GM21367 (cell line): ENCODE data around the gene ATP11C.
A peak's percentile ranks its signal among the peaks of the same experiment; 100 is the strongest.
"Not testable (repeated sequence)": the region's sequence is repeated elsewhere in the genome, so short reads cannot be mapped to it uniquely, and the experiment has no call there.

Experiments
- ATAC-seq: cut with Tn5 transposase; IDR thresholded peaks from one replicate; pipeline ENCODE4 v1.9.1; 2021; ENCODE audit not compliant: unreplicated experiment

The ATP11C gene

DNA sequence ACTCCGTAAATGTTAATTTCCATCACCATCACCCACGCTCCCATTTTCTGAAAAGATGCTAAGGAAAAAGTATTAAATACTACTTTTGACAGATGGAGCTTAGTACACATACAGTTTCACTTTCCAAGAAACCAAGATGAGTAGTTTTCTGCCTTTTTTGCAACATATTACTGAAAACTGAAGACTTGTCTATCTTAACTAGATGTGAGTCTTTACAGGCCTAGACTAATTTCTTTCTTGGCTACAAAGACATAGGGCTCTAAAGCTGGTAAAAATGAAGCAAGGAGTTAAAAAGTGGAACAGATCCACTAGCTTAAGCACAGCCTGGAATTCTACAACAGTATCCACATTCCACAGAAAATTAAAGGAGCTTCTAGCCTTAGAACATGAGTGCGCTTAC lies 68.2 kb downstream of the ATP11C start:
- no peak for ATAC-seq

DNA sequence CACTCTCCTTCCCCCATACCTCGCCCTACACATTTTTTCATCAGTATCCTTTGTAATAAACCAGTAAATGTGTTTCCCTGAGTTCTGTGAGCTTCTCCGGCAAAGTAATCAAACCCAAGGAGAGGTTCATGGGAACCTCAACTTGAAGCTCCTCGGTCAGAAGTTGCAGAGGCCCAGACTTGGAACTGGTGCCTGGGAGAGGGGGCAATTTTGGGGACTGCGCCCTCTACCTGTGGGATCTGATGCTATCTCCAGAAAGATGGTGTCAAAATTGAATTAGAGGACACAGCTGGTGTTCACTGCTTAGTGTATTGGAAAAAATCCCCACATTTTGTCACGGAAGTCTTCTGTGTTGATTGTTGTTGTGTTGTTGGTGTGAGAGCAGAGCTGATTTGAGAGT lies 70.6 kb downstream of the ATP11C start:
- no peak for ATAC-seq

DNA sequence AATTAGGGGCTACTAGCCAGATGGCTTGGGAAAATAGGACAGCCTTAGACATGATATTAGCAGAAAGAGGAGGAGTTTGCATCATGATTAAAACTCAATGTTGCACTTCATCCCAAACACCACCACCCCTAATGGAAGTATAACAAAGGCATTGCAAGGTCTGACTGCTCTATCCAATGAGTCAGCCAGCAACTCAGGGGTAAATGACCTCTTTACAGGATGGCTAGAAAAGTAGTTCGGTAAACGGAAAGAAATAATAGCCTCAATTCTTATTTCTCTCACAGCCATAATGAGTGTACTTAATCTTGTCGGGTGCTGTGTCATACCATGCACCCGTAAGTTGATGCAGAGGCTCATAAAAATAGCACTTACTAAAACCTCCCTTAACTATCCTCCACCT lies 76.0 kb downstream of the ATP11C start:
- ATAC-seq: not testable (repeated sequence)

- no peak for ATAC-seq
Observed at GRCh38 chrX:139851730-139852129, 81.1 kb downstream of the ATP11C start.

GRCh38 chrX:139850968-139851367 lies 81.9 kb downstream of the ATP11C start:
- no peak for ATAC-seq

DNA sequence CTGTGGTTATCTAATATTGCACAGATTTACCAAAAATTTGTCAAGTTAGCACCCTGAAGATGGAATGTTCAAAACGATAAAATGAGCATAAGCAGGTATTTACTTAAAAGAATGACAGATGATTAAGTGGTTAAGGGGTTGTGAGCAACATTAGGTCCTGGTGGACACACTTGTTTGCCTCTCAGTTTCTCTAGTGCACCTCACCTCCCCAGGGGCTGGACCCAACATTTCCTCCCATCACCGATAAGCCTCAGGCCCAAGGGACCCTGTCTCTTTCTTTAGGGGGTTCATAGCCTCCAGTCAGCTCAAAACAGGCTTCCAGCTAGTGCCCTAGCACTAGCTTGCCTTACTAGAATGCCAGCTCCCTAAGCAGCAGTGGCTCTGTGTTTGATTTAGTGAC lies 88.0 kb downstream of the ATP11C start:
- ATAC-seq: no peak

DNA sequence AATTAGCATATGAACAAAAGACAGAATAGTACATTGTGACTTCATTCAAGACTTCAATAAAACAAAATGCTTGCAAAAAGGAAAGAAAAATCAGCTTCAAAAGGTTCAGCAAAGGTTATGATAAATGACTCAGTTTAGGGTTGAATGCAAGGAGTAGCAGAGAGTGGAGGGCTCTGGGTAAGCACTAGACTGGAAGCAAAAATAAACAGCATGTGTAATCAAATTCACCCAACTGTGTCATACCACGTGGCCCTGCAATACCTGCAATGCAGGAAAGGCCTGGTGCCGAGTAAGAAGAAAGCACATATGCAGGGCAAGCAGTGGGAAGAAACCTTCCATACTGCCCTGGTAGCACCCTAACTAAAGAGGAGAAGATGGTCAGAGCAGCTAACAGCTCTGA lies 88.7 kb downstream of the ATP11C start:
- peak; percentile 71 for ATAC-seq

- no peak for ATAC-seq
Observed at GRCh38 chrX:139842326-139843185, 90.3 kb downstream of the ATP11C start.

- not testable (repeated sequence) for ATAC-seq
Observed at GRCh38 chrX:139836335-139836734, 96.5 kb downstream of the ATP11C start.

DNA sequence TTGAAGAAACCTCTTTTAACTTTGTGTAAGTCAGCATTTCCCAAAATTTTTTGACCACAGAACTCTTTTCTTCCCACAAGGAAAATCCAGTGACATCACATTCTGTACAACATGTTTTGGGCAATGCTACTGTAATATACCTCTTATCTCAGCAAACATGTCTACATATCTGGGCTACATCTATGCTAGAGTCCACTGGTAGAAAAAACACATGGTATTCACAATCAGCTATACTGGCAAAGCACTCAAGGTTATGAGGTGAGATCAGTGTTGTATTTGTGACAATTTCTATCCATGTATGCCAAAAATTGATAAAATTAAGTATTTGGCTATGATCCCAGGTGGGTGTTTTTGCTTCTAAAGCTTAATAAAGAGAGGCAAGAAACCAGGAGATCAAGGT lies 98.0 kb downstream of the ATP11C start:
- ATAC-seq: no peak

DNA sequence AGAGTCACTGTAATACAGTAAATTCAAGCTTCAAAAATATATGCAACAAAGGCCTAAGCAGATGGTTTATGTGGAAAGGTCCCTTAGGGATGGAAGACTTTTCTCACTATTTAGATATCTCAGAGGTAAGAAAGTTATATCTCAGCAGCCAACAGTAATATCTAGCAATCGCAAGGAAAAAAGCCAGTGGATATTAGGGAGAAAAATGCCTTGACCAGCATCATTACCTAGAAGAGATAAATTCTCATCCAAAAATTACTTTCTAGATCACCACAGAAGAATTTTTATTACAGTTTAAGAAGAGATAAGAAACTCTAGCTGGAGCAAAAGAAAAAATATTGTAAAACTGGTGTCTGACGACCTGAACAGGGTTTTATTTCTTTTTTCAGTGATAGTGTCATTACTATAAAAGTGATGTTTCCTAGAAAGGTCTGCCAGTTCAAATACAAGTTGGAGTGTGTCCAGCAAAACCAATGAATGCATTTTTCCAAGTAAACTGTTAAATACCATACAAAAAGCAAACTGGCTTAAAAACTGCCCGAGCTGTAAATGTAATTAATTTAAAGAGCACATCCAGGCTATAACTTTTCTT lies 100.0 kb downstream of the ATP11C start:
- no peak for ATAC-seq

DNA sequence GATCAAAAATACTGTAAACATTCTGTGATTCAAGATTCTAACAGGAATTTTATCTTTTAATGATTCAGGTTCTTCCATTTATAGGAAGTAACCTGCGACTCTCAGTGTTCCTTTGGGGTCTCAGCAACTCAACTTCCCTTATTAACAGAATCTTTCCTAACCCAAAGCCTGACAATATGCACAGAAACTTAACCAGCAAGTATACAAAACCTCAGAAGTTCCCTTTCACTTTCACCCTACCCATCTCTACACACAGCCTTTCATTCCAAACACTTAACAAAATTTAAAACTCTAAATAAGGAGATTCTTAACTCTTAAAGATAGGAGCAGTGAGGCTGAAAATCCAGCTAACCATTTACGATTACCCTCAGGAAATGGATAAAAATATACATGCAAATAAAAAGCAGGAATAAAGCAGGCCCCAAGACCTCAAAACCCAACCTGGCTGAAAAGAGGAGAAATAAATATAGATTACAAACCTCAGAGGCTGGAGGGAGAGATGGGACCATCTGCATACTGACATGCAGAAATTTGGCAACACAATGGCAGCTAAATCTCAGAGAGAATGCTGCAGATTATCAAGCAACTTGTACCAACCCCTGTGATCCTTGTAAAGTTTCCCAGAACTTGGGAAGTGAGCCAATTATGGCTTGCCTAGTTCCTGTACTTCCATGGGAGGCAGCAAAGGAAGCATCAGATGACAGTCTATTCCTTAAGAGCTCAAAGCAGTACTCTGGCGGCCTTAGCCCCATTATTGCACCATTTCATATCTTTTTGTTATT lies 101.0 kb downstream of the ATP11C start:
- ATAC-seq: peak; percentile 85

DNA sequence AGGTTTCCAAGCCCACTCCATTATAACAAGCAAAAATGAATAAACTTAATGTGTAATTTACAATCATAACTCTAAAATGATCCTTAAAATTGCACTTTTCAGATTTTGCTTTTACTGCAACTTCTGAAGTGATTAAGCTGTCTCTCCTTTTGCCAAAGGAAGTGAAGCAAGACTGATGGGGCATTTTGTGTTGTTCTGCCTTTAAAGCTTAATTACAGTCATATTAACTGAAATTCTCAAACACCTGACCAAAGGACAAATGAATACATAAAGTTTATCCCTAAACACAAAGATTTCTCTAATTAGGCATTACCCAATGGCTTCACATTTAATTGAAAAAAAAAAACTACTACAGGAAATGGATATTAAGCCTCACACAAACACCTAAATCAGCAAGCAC lies 101.8 kb downstream of the ATP11C start:
- ATAC-seq: no peak

GRCh38 chrX:139828830-139829229 lies 104.0 kb downstream of the ATP11C start:
- no peak for ATAC-seq

GRCh38 chrX:139828033-139828432 lies 104.8 kb downstream of the ATP11C start:
- no peak for ATAC-seq

DNA sequence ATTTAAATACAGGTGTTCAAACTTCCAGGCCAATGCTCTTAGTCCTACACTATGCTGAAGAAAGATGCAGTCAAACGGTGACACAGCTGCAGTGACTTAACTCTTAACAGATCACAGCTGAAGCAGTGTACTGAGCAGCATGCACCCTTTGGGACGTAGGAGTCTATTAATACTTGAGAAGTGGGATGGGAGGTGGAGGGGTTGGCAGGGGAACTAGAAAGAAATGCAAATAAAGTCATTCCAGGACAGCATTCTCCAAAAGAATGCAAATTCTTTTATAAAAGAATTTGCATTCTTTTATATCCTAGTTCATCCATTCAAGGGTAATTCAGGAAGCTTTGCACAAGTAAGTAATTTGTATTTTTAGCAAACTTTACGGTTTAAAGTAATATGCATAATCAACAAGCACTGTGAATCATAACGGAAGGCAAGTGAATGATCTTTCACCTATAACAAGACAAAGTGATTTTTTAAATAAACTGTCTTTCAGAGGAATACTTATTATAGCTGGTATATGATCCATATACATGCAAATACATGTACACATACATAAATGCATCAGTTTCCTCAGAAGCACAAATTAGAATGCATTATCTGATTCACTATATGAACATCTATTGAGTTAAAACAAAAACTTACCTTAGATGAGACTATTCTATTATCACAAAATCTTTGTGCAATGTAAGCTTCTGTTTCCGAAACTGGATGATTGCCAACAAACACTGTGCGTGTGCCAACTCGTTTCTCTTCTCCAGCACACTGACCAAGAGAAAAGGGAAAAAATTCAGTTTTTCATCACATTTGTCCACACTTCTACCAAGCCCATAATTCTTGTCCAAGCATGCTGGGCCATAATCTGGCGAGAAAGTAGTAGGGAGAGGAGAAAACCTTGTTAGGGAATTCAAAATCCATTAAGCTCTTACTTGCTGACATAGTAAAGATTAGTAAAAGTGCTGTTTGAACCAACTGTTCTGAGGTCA lies 106.5 kb downstream of the ATP11C start:
- ATAC-seq: no peak

GRCh38 chrX:139825618-139826017 lies 107.2 kb downstream of the ATP11C start:
- ATAC-seq: no peak

GRCh38 chrX:139823806-139824205 lies 109.0 kb downstream of the ATP11C start:
- no peak for ATAC-seq

- no peak for ATAC-seq
Observed at GRCh38 chrX:139820358-139820984, 112.4 kb downstream of the ATP11C start.

DNA sequence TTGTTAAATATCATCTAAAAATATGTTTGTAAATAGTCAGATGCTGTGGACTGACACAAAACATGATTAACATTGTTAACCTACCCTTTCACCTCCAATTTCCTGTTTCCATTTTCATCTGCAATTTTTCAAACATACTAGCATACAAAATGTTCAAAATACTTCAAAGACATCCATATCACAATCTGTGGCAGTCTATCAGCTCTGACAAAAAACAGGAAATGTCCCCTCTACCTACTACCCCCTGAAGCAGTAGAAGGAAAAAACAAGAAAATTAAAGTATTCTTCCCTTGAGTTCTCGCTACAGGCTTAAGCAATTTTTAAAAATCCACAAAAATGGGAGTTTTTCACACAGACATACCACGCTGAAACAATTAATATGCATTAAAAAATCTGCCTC lies 116.6 kb downstream of the ATP11C start:
- ATAC-seq: no peak
